ENCODE data around the gene SMAGP. TPM values are rescaled to one million over a fixed set of nuclear protein-coding genes. Genes with fewer than 3 reads are reported as not detected.

The SMAGP gene
- total and polyA plus RNA-seq, 2 of the 13 experiments (the other 11 are each of a cell fraction or from before 2014, with no cell fraction given), result 9.2 TPM

GRCh38 chr12:51198568-51199365 lies 71.4 kb downstream of the SMAGP start (continued):
- TF ChIP-seq SNAPC4 (CRISPR knock-in tag; IDR thresholded peaks at IDR 0.05) (no peak), FOXA1 (IDR thresholded peaks at IDR 0.05) (peak; percentile 41; the same call in 1 of the 2 replicates), FOXA1 (CRISPR knock-in tag; IDR thresholded peaks at IDR 0.05) (peak; percentile 23; the same call in 1 of the 2 replicates), BATF2 (CRISPR knock-in tag; IDR thresholded peaks at IDR 0.05) (no peak), ATF4 (CRISPR knock-in tag; IDR thresholded peaks at IDR 0.05) (no peak), FUBP1 (CRISPR knock-in tag; IDR thresholded peaks at IDR 0.05; ENCODE audit: borderline replicate concordance) (no peak), ZNF264 (CRISPR knock-in tag; IDR thresholded peaks at IDR 0.05) (peak; percentile 3; the same call in 1 of the 2 replicates), MED8 (CRISPR knock-in tag; IDR thresholded peaks at IDR 0.05; ENCODE audit: insufficient replicate concordance) (no peak), ZNF761 (CRISPR knock-in tag; conservative IDR thresholded peaks at IDR 0.05) (no peak), ZNF567 (CRISPR knock-in tag; IDR thresholded peaks at IDR 0.05; ENCODE audit: borderline replicate concordance) (no peak), NRL (CRISPR knock-in tag; IDR thresholded peaks at IDR 0.05; ENCODE audit: borderline replicate concordance) (no peak), ZNF468 (CRISPR knock-in tag; IDR thresholded peaks at IDR 0.05) (no peak), TFAP4 (IDR thresholded peaks at IDR 0.05; ENCODE audit: borderline replicate concordance, low read depth) (peak; percentile 77), ZMAT3 (CRISPR knock-in tag; conservative IDR thresholded peaks at IDR 0.05) (no peak)

Measured in HepG2 (cell line).